ENCODE measurements around the gene TRPC3. TPM values are rescaled to one million over a fixed set of nuclear protein-coding genes. Genes with fewer than 3 reads are reported as not detected.

TRPC3 gene
- total and polyA plus RNA-seq, 2 of the 8 experiments (the other 6 are each of a cell fraction or from before 2014, with no cell fraction given), result 0.37 to 0.41 TPM

- Histone ChIP-seq H3K27ac (ENCODE audit: low read depth, low read length) (no peak overlapping the region), H2BK5ac (ENCODE audit: low read depth, low read length) (no peak overlapping the region), H3K79me1 (ENCODE audit: low read depth, low read length) (no peaks in the 10 kb centered on the region), H3K27me3 (replicated peaks in 1 of 4; ENCODE audit: control insufficient read depth in 3 of 4, extremely low read depth in 1 of 4, insufficient read depth in 3 of 4, low read length in 3 of 4) (no peaks in the 10 kb centered on the region), H3K9ac (replicated peaks in 1 of 4; ENCODE audit: extremely low read depth in 1 of 4, low read depth in 3 of 4, low read length in 3 of 4) (no peak overlapping the region), H3K4ac (replicated peaks; ENCODE audit: insufficient read length, low read depth, low read length) (no peak overlapping the region), H3K79me2 (ENCODE audit: control insufficient read depth in 1 of 2, insufficient read depth in 2 of 2, low read length in 2 of 2) (no peaks in the 10 kb centered on the region), H2AFZ (ENCODE audit: low read length) (no peak overlapping the region), H3K23ac (ENCODE audit: insufficient read length) (no peak overlapping the region), H3K9me3 (ENCODE audit: insufficient read depth in 2 of 2, low read depth in 1 of 2, low read length in 1 of 2) (no peaks in the 10 kb centered on the region), H2AK5ac (ENCODE audit: low read depth, low read length) (no peak overlapping the region), H4K5ac (ENCODE audit: insufficient read length, low read depth, low read length) (no peak overlapping the region), H4K91ac (replicated peaks; ENCODE audit: insufficient read length, low read length) (no peak overlapping the region), H4K20me1 (replicated peaks in 1 of 2; ENCODE audit: control insufficient read depth in 1 of 2, insufficient read depth in 2 of 2, low read length in 2 of 2) (no peaks in the 10 kb centered on the region), H2BK20ac (ENCODE audit: low read length) (no peak overlapping the region), H3K4me2 (ENCODE audit: insufficient read depth in 1 of 2, low read depth in 2 of 2, low read length in 2 of 2) (no peak overlapping the region), H2BK12ac (ENCODE audit: low read depth, low read length) (no peak overlapping the region), H3K18ac (ENCODE audit: extremely low read depth, low read length) (no peak overlapping the region), H3K56ac (replicated peaks; ENCODE audit: insufficient read length, low read depth, low read length) (no peak overlapping the region), H2BK15ac (ENCODE audit: low read length) (no peak overlapping the region), H4K8ac (ENCODE audit: extremely low read depth, insufficient read depth, low read length) (no peak overlapping the region), H3K23me2 (ENCODE audit: low read depth, low read length) (no peaks in the 10 kb centered on the region; the same call in 1 of the 2 replicates), H3K4me3 (ENCODE audit: extremely low read depth in 1 of 4, insufficient read depth in 2 of 4, low read depth in 3 of 4, low read length in 4 of 4) (no peak overlapping the region), H3K4me1 (replicated peaks in 1 of 4; ENCODE audit: control insufficient read depth in 3 of 4, insufficient read depth in 4 of 4, low read length in 3 of 4) (no peaks in the 10 kb centered on the region), H3K36me3 (ENCODE audit: control insufficient read depth in 2 of 4, insufficient read depth in 4 of 4, low read length in 3 of 4) (peaks cover 0 to 9% (median 2%) of the 10 kb centered on the region in 4 experiments; a peak in 3 of 8 replicates), H2BK120ac (replicated peaks; ENCODE audit: low read depth, low read length) (no peak overlapping the region), H3K14ac (ENCODE audit: insufficient read length) (no peak overlapping the region)
- CTCF ChIA-PET (ENCODE audit: partially characterized antibody), result interaction anchor here (0.6 kb wide), 1 partner anchor 13 kb away, joined by 3 read pairs; no protein-coding TSS in a partner anchor
- no peak for TF ChIP-seq MAX (IDR thresholded peaks at IDR 0.05)
- DNase-seq (ENCODE audit: low read depth in 1 of 2, low spot score in 2 of 2) (no peak), FAIRE-seq (no peak)
- POLR2A ChIA-PET (ENCODE audit: partially characterized antibody), result no interaction called here
- 85% methylated on average over 6 of the region's 6 CpGs; no CpG with 5 or more reads in 1 of the 2 experiments for WGBS, 2 experiments (ENCODE audit: extremely low coverage in 1 of 2, insufficient coverage in 1 of 2, insufficient read length in 1 of 2, insufficient replicate concordance in 2 of 2, low coverage in 1 of 2, low lambda C conversion rate in 2 of 2, missing lambda C conversion rate in 1 of 2)
Observed at GRCh38 chr4:121846662-121847061, 105.2 kb downstream of the TRPC3 start.
